Heart left ventricle (tissue), 16 donors: ENCODE results near the gene EMX2. TPM values are rescaled to one million over a fixed set of nuclear protein-coding genes. Genes with fewer than 3 reads are reported as not detected.

Experiments
- ATAC-seq, 4 donors: fragments of 200-7000 bp; cut with Tn5 transposase; one replicate each; pipeline ENCODE4 v1.9.1; 2020 to 2022; ENCODE audit warnings: moderate library complexity in 4 of 4, mild to moderate bottlenecking in 3 of 4, moderate number of reproducible peaks in 1 of 4
- DNase-seq, 5 donors: peaks; one replicate each; pipeline ENCODE4 v3.0.0-alpha.2; 2020
- H3K27ac ChIP-seq, 12 donors: fragments of 200-600 bp; sonication (generic) in 4 of 12; one replicate each; pipeline versions ENCODE4 v1.5.0 to v1.8.0; 2016 to 2022; ENCODE audit warnings: mild to moderate bottlenecking in 2 of 12
- H3K27me3 ChIP-seq, 9 donors: fragments of 200-600 bp; sonication (generic) in 2 of 9; one replicate each; pipeline versions ENCODE4 v1.5.1 to v1.8.0; 2016 to 2022; ENCODE audit warnings: mild to moderate bottlenecking in 3 of 9
- H3K36me3 ChIP-seq, 9 donors: fragments of 200-600 bp; sonication (generic) in 2 of 9; one replicate each; pipeline versions ENCODE4 v1.5.0 to v1.8.0; 2018 to 2022; ENCODE audit warnings: mild to moderate bottlenecking in 2 of 9
- H3K4me1 ChIP-seq, 12 donors: fragments of 200-600 bp; sonication (generic) in 4 of 12; one replicate each; pipeline versions ENCODE4 v1.5.0 to v1.8.0; 2016 to 2022; ENCODE audit warnings: mild to moderate bottlenecking in 3 of 12
- H3K4me3 ChIP-seq, 12 donors: fragments of 200-600 bp; sonication (generic) in 4 of 12; one replicate each; pipeline versions ENCODE4 v1.5.0 to v1.8.0; 2017 to 2022; ENCODE audit warnings: mild to moderate bottlenecking in 9 of 12, moderate library complexity in 4 of 12
- H3K9me3 ChIP-seq, 12 donors: fragments of 200-600 bp; sonication (generic) in 4 of 12; one replicate each; pipeline versions ENCODE4 v1.5.0 to v1.8.0; 2016 to 2022; ENCODE audit warnings: mild to moderate bottlenecking in 1 of 12
- CTCF ChIP-seq, 12 donors: fragments of 200-600 bp; sonication (generic) in 4 of 12; IDR thresholded peaks; one replicate each; pipeline versions ENCODE4 v1.5.0 to v1.8.0; 2018 to 2022; ENCODE audit warnings: antibody characterized with exemption in 12 of 12, mild to moderate bottlenecking in 5 of 12
- POLR2A ChIP-seq, 2 donors: fragments of 450-650 bp; IDR thresholded peaks; one replicate each; pipeline ENCODE4 v1.6.1; 2017; ENCODE audit warnings: antibody characterized with exemption in 2 of 2, mild to moderate bottlenecking in 2 of 2, moderate library complexity in 2 of 2
- WGBS, 4 donors: extraction: QIAGEN DNeasy Blood & Tissue Kit in 2 of 4; methylation state at CpG; one replicate each; pipeline versions ENCODE4 v1.1.5 to v1.1.7; 2013 to 2018; 5-methylcytosine and 5-hydroxymethylcytosine counted together
- intact Hi-C, 10 donors: fragments of 100-400 bp; cut with DNase I; formaldehyde crosslinking; loops; one replicate each; pipeline versions ENCODE4 v1.11.1 to v1.14.2; 2022
- polyA plus RNA-seq, 2 donors: library from polyadenylated mRNA; stranded (reverse); fragments of 200-250 nt; gene quantifications; one replicate each; pipeline ENCODE4 v1.2.3, GENCODE V29; 2013
- total RNA-seq, 9 donors: library from RNA; depleted of rRNA in 2 of 9; stranded (reverse); fragments of >200 nt in 2 of 9; fragmentation: NEBNext Ultra II Directional in 3 of 9; extraction: Animal tissue kit (Norgen Biotek cat#: 25700) in 3 of 9; gene quantifications; one replicate each; pipeline versions ENCODE4 v1.1.0 to v1.2.4, GENCODE V29; 2016 to 2023
- donor health status: ischemic (EF 13 %, LVEDD 7.1; RV severe dilation, severe dysfunction).
- donor health status: healthy with polysubstance abuse.
- donor health status: DM: no; HTN: yes; CAD: no.
- donor health status: DM: no; HTN: no; CAD: no.
- donor health status: ischemic (EF 25% LVEDD 6.9; RV normal size, moderate dysfunction).
- donor health status: ischemic (EF 25% LVEDD 5.7; RV mildly dilated, moderate dysfunction).
- donor health status: healthy.
- donor health status: DM: yes; HTN: yes; CAD: no.
- donor health status: ischemic (EF 35%, LVEDD 5.7; RV mildly dilated, moderate dysfunction).
- donor health status: nonischemic (EF 11% LVEDD 7.7; RV severe dilation, severe dysfunction).
- donor health status: DM: yes; HTN: yes; CAD: no.
- donor health status: PGD.
- donor health status: ischemic (EF 29% LVEDD 5.4; RV normal size, mild dysfunction).
- donor health status: nonischemic (EF 23%, LVEDD 6.1; RV moderate dilation, normal function).

EMX2 gene
- total and polyA plus RNA-seq, 11 donors, result 0.06 to 0.54 (median 0.19) TPM; not detected in 4

GRCh38 chr10:117562220-117562619 is 19.7 kb downstream of the EMX2 start:
- Histone ChIP-seq H3K27ac (no peak overlapping the region), H3K4me1 (no peaks in the 10 kb centered on the region), H3K9me3 (no peaks in the 10 kb centered on the region), H3K36me3 (no peaks in the 10 kb centered on the region), H3K27me3 (peaks cover 0 to 39% (median 7%) of the 10 kb centered on the region in 9 donors), H3K4me3 (no peak overlapping the region)
- intact Hi-C loops, result no loop called here
- 78 to 81% (median 80%) methylated on average over 7 of the region's 7 CpGs for WGBS, 4 donors
- DNase-seq (no peak), ATAC-seq (no peak)
- no peak for TF ChIP-seq CTCF (IDR thresholded peaks at IDR 0.05)
- no peak for TF ChIP-seq POLR2A (IDR thresholded peaks at IDR 0.05)

- intact Hi-C loops, result no loop called here
- no peaks in the 10 kb centered on the region for H3K9me3 ChIP-seq
- no peaks in the 10 kb centered on the region for H3K4me1 ChIP-seq
- no peak for TF ChIP-seq CTCF (IDR thresholded peaks at IDR 0.05)
- no peak for TF ChIP-seq POLR2A (IDR thresholded peaks at IDR 0.05)
- no peak overlapping the region for H3K4me3 ChIP-seq
- ATAC-seq, result no peak
- WGBS, 4 donors, result 73 to 82% (median 79%) methylated on average over 9 of the region's 9 CpGs
- no peaks in the 10 kb centered on the region for H3K36me3 ChIP-seq
- H3K27me3 ChIP-seq, result peaks cover 0 to 46% (median 8%) of the 10 kb centered on the region in 9 donors
- no peak overlapping the region for H3K27ac ChIP-seq
- no peak for DNase-seq
Observed at GRCh38 chr10:117562896-117563737, 20.6 kb downstream of the EMX2 start.

GRCh38 chr10:117563780-117564179 is 21.2 kb downstream of the EMX2 start:
- 70 to 75% (median 73%) methylated on average over 10 of the region's 10 CpGs for WGBS, 4 donors
- Histone ChIP-seq H3K4me3 (no peak overlapping the region), H3K4me1 (no peaks in the 10 kb centered on the region), H3K27me3 (peaks cover 0 to 47% (median 12%) of the 10 kb centered on the region in 9 donors), H3K27ac (no peak overlapping the region), H3K36me3 (no peaks in the 10 kb centered on the region), H3K9me3 (no peaks in the 10 kb centered on the region)
- DNase-seq (no peak), ATAC-seq (no peak)
- TF ChIP-seq CTCF (IDR thresholded peaks at IDR 0.05) (no peak), POLR2A (IDR thresholded peaks at IDR 0.05) (no peak)
- intact Hi-C loops, result no loop called here

GRCh38 chr10:117565068-117565467 is 22.5 kb downstream of the EMX2 start:
- no peak for DNase-seq
- no peaks in the 10 kb centered on the region for H3K36me3 ChIP-seq
- WGBS, 4 donors, result 47 to 57% (median 53%) methylated on average over 3 of the region's 3 CpGs
- intact Hi-C loops, result no loop called here
- TF ChIP-seq CTCF (IDR thresholded peaks at IDR 0.05) (no peak), POLR2A (IDR thresholded peaks at IDR 0.05) (no peak)
- no peak overlapping the region for H3K27ac ChIP-seq
- H3K27me3 ChIP-seq, result peaks cover 0 to 54% (median 14%) of the 10 kb centered on the region in 9 donors
- no peaks in the 10 kb centered on the region for H3K4me1 ChIP-seq
- no peak overlapping the region for H3K4me3 ChIP-seq
- H3K9me3 ChIP-seq, result no peaks in the 10 kb centered on the region
- ATAC-seq, result no peak
